HCT116 (cell line): ENCODE results near the gene RMND5A. TPM values are rescaled to one million over a fixed set of nuclear protein-coding genes. Genes with fewer than 3 reads are reported as not detected.

ENCODE experiments used
- ATAC-seq: fragments of 200-7000 bp; cut with Tn5 transposase; 2 replicates; pipeline ENCODE4 v1.9.1; 2020; ENCODE audit warnings: mild to moderate bottlenecking, moderate library complexity
- BruUV-seq: library from RNA; stranded (reverse); fragments of 400-500 nt; replicated peaks from 2 replicates; lab custom pipeline; 2021; lab: Mats Ljungman, UMichigan
- CTCF ChIA-PET: fragments of 300-600 bp; sonication (Branson Sonifier 250); formaldehyde crosslinking; loops from one replicate; lab custom pipeline; 2021; ENCODE audit warnings: antibody characterized with exemption; lab: Charles Lee
- POLR2A ChIA-PET: fragments of 300-600, 350-600 bp; sonication (Branson Sonifier 250); formaldehyde crosslinking; loops from one replicate; lab custom pipeline; 2021; ENCODE audit warnings: antibody characterized with exemption; lab: Charles Lee
- RAD21 ChIA-PET, 2 experiments: fragments of 300-600 bp; sonication (Branson Sonifier 250); formaldehyde crosslinking; loops; one replicate each; lab custom pipeline; 2023; ENCODE audit warnings: low total read pairs in 2 of 2; ENCODE audit not compliant: uncharacterized antibody in 2 of 2, unreplicated experiment in 2 of 2, low non-redundant PET in 1 of 2; lab: Charles Lee
- DNase-seq: peaks from one replicate; pipeline ENCODE4 v3.0.0-alpha.2; 2010; ENCODE audit warnings: low read depth, low spot score
- H2AFZ ChIP-seq: fragments of 200-600 bp; shearing (Covaris generic), sonication (generic); 2 replicates; pipeline ENCODE4 v1.6.1; 2017; ENCODE audit warnings: low read depth, mixed run types, mixed read lengths, antibody characterized with exemption, low read length; ENCODE audit not compliant: poor library complexity, severe bottlenecking
- H3K27ac ChIP-seq: 2 replicates; pipeline ENCODE4 v1.5.1; 2012; ENCODE audit warnings: low read depth, low read length
- H3K27me3 ChIP-seq: fragments of 200-600 bp; sonication (generic); 2 replicates; pipeline ENCODE4 v1.6.1; 2016; ENCODE audit warnings: mixed run types, low read length, mixed read lengths; ENCODE audit not compliant: insufficient read depth
- H3K36me3 ChIP-seq, 2 experiments: fragments of 200-500 bp in 1 of 2; fragments of 200-600 bp in 1 of 2; sonication (Bioruptor generic) in 1 of 2; sonication (generic) in 1 of 2; 2 replicates each; pipeline versions ENCODE4 v1.5.1 to v1.6.1; 2014 to 2016; ENCODE audit warnings: low read length in 2 of 2, inconsistent platforms in 1 of 2, mixed read lengths in 1 of 2, mixed run types in 1 of 2; ENCODE audit not compliant: insufficient read depth in 2 of 2, control insufficient read depth in 1 of 2
- H3K4me1 ChIP-seq, 2 experiments: fragments of 200-600 bp in 1 of 2; sonication (generic) in 1 of 2; 2 replicates each; pipeline versions ENCODE4 v1.5.1 to v1.6.1; 2012 to 2017; ENCODE audit warnings: low read length in 2 of 2, inconsistent platforms in 1 of 2, mild to moderate bottlenecking in 1 of 2, mixed read lengths in 1 of 2, mixed run types in 1 of 2, moderate library complexity in 1 of 2; ENCODE audit not compliant: insufficient read depth in 2 of 2, control insufficient read depth in 1 of 2
- H3K4me2 ChIP-seq: fragments of 200-600 bp; sonication (generic); 2 replicates; pipeline ENCODE4 v1.6.1; 2017; ENCODE audit warnings: mixed run types, low read length, mixed read lengths
- H3K4me3 ChIP-seq, 2 experiments: fragments of 200-600 bp in 1 of 2; sonication (generic) in 1 of 2; replicated peaks in 1 of 2; 2 replicates each; pipeline ENCODE4 v1.5.1; 2011 to 2016; ENCODE audit warnings: low read length in 2 of 2, control low read depth in 1 of 2, low read depth in 1 of 2, mild to moderate bottlenecking in 1 of 2, mixed read lengths in 1 of 2, mixed run types in 1 of 2
- H3K79me2 ChIP-seq: fragments of 200-600 bp; sonication (generic); 2 replicates; pipeline ENCODE4 v1.6.1; 2017; ENCODE audit warnings: mild to moderate bottlenecking, mixed run types, low read length, moderate library complexity, mixed read lengths; ENCODE audit not compliant: insufficient read depth
- H3K9ac ChIP-seq: fragments of 200-600 bp; sonication (generic); 2 replicates; pipeline ENCODE4 v1.6.1; 2016; ENCODE audit warnings: low read length, mixed read lengths
- H3K9me2 ChIP-seq: fragments of 200-600 bp; sonication (generic), shearing (Covaris generic); 2 replicates; pipeline ENCODE4 v1.6.1; 2017; ENCODE audit warnings: mixed run types, mild to moderate bottlenecking, moderate library complexity; ENCODE audit not compliant: insufficient read depth
- H3K9me3 ChIP-seq, 2 experiments: fragments of 200-500 bp in 1 of 2; fragments of 200-600 bp in 1 of 2; sonication (Bioruptor generic) in 1 of 2; sonication (generic) in 1 of 2; 2 replicates each; pipeline ENCODE4 v1.6.1; 2014 to 2017; ENCODE audit warnings: low read length in 2 of 2, mixed read lengths in 2 of 2, inconsistent platforms in 1 of 2, low read depth in 1 of 2, mild to moderate bottlenecking in 1 of 2, mixed run types in 1 of 2, moderate library complexity in 1 of 2; ENCODE audit not compliant: control insufficient read depth in 1 of 2, insufficient read depth in 1 of 2
- H4K20me1 ChIP-seq: fragments of 200-600 bp; sonication (generic), shearing (Covaris generic); 2 replicates; pipeline ENCODE4 v1.6.1; 2017; ENCODE audit warnings: mixed run types, mild to moderate bottlenecking, moderate library complexity; ENCODE audit not compliant: insufficient read depth
- CBX3 ChIP-seq: IDR thresholded peaks from 2 replicates; pipeline ENCODE4 v1.6.1; 2012; ENCODE audit warnings: low read depth
- TCF7L2 ChIP-seq: IDR thresholded peaks from 2 replicates; pipeline ENCODE4 v1.7.0; 2011; ENCODE audit warnings: borderline replicate concordance, inconsistent platforms; ENCODE audit not compliant: insufficient read depth, insufficient read length; ENCODE audit errors: extremely low read depth
- YY1 ChIP-seq: IDR thresholded peaks from 2 replicates; pipeline ENCODE4 v1.6.1; 2011; ENCODE audit warnings: low read length, low read depth, moderate library complexity, mild to moderate bottlenecking; ENCODE audit not compliant: insufficient replicate concordance; ENCODE audit errors: extremely low read depth
- ZFX ChIP-seq: fragments of 450-650 bp; IDR thresholded peaks from 2 replicates; pipeline ENCODE4 v1.6.1; 2017
- intact Hi-C: fragments of 100-400 bp; cut with micrococcal nuclease; formaldehyde crosslinking; loops from 2 replicates; pipeline ENCODE4 v1.10.0; 2022
- total RNA-seq: library from RNA; stranded (reverse); gene quantifications from one replicate; pipeline ENCODE4 v1.2.1, GENCODE V29; 2021; ENCODE audit not compliant: unreplicated experiment
- TF ChIP-seq, protein P1 (sequence below), 3 experiments: fragments of 200-600 bp in 1 of 3; sonication (generic) in 1 of 3; IDR thresholded peaks in 2 of 3; conservative IDR thresholded peaks in 1 of 3; 2 replicates each; pipeline ENCODE4 v1.5.1; 2012 to 2017; ENCODE audit warnings: low read depth in 2 of 3, low read length in 2 of 3, antibody characterized with exemption in 1 of 3, borderline replicate concordance in 1 of 3, control low read depth in 1 of 3, mild to moderate bottlenecking in 1 of 3, mixed read lengths in 1 of 3, mixed run types in 1 of 3, moderate library complexity in 1 of 3; ENCODE audit not compliant: insufficient read depth in 1 of 3
- TF ChIP-seq, protein P2 (sequence below): IDR thresholded peaks from 2 replicates; pipeline ENCODE4 v1.6.1; 2012
- TF ChIP-seq, protein P3 (sequence below): IDR thresholded peaks from 2 replicates; pipeline ENCODE4 v1.6.1; 2012; ENCODE audit warnings: low read depth

The RMND5A gene
- total RNA-seq, 1 experiment from 2014 or later, result 32.4 TPM

DNA sequence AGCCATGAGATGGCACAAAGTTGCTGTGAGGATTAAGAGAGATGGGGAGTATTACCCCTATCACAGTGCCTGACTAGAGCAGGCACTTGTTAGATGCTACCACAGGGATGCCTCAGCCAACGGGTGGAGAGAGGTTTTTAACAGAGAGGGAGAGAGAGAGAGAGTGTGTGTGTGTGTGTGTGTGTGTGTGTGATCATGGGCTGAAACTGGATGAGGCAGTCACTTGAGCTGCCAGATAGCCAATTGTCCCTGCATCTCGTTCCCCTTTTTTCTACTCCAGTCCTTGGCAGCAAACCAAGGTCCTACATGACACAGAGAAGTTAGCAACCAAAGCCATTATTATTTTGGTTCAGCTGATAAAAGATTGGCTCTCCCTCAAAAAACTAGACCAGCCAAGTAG lies 67.6 kb downstream of the RMND5A start:
- CTCF ChIA-PET, result no interaction called here
- intact Hi-C loops, result no loop called here
- H3K4me2 ChIP-seq, result no peak overlapping the region

DNA sequence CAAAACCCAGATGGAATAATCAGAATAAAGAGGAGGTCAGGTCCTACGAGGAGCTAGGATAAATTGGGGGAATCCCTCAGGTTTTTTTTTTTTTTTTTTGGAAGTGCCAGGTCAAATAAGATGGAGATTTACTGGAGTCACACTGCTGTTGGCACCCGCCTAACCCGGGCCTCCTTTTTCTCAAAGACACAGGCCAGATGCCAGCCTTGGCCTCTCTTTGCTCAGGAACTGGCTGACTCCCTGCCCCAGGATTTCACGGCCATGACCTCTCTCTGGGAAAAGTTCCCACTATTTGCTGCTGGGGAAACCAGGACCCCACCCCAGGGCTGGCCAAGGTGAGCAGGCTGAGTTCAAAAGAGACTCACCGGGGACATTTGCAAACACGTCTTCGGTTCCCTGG lies 68.1 kb downstream of the RMND5A start:
- H4K20me1 ChIP-seq, result no peaks in the 10 kb centered on the region
- DNase-seq (no peak), ATAC-seq (no peak)
- no peak overlapping the region for H3K27ac ChIP-seq
- H3K36me3 ChIP-seq, result no peaks in the 10 kb centered on the region
- no peak overlapping the region for H3K9ac ChIP-seq
- CTCF ChIA-PET, result no interaction called here
- H3K27me3 ChIP-seq, result no peaks in the 10 kb centered on the region
- no peak overlapping the region for H2AFZ ChIP-seq
- H3K4me1 ChIP-seq, result no peaks in the 10 kb centered on the region
- H3K9me2 ChIP-seq, result no peaks in the 10 kb centered on the region
- H3K9me3 ChIP-seq, result no peaks in the 10 kb centered on the region
- no peak overlapping the region for H3K4me3 ChIP-seq
- BruUV-seq, result no TSS peak
- POLR2A ChIA-PET, result interaction anchor here (0.7 kb wide), 1 partner anchor 23 kb away, joined by 3 read pairs; no protein-coding TSS in a partner anchor
- TF ChIP-seq TCF7L2, result no peak
- TF ChIP-seq YY1, result no peak
- TF ChIP-seq, protein P1, sequence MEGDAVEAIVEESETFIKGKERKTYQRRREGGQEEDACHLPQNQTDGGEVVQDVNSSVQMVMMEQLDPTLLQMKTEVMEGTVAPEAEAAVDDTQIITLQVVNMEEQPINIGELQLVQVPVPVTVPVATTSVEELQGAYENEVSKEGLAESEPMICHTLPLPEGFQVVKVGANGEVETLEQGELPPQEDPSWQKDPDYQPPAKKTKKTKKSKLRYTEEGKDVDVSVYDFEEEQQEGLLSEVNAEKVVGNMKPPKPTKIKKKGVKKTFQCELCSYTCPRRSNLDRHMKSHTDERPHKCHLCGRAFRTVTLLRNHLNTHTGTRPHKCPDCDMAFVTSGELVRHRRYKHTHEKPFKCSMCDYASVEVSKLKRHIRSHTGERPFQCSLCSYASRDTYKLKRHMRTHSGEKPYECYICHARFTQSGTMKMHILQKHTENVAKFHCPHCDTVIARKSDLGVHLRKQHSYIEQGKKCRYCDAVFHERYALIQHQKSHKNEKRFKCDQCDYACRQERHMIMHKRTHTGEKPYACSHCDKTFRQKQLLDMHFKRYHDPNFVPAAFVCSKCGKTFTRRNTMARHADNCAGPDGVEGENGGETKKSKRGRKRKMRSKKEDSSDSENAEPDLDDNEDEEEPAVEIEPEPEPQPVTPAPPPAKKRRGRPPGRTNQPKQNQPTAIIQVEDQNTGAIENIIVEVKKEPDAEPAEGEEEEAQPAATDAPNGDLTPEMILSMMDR (IDR thresholded peaks at IDR 0.05 in 2 of 3, conservative IDR thresholded peaks at IDR 0.05 in 1 of 3; ENCODE audit: borderline replicate concordance in 1 of 3, insufficient read depth in 1 of 3, low read depth in 2 of 3, low read length in 2 of 3), result no peak
- TF ChIP-seq, protein P2, sequence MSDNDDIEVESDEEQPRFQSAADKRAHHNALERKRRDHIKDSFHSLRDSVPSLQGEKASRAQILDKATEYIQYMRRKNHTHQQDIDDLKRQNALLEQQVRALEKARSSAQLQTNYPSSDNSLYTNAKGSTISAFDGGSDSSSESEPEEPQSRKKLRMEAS, result no peak
- TF ChIP-seq, protein P3, sequence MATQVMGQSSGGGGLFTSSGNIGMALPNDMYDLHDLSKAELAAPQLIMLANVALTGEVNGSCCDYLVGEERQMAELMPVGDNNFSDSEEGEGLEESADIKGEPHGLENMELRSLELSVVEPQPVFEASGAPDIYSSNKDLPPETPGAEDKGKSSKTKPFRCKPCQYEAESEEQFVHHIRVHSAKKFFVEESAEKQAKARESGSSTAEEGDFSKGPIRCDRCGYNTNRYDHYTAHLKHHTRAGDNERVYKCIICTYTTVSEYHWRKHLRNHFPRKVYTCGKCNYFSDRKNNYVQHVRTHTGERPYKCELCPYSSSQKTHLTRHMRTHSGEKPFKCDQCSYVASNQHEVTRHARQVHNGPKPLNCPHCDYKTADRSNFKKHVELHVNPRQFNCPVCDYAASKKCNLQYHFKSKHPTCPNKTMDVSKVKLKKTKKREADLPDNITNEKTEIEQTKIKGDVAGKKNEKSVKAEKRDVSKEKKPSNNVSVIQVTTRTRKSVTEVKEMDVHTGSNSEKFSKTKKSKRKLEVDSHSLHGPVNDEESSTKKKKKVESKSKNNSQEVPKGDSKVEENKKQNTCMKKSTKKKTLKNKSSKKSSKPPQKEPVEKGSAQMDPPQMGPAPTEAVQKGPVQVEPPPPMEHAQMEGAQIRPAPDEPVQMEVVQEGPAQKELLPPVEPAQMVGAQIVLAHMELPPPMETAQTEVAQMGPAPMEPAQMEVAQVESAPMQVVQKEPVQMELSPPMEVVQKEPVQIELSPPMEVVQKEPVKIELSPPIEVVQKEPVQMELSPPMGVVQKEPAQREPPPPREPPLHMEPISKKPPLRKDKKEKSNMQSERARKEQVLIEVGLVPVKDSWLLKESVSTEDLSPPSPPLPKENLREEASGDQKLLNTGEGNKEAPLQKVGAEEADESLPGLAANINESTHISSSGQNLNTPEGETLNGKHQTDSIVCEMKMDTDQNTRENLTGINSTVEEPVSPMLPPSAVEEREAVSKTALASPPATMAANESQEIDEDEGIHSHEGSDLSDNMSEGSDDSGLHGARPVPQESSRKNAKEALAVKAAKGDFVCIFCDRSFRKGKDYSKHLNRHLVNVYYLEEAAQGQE, result no peak
- H3K79me2 ChIP-seq, result no peaks in the 10 kb centered on the region
- RAD21 ChIA-PET, result no interaction called here
- no peak overlapping the region for H3K4me2 ChIP-seq
- intact Hi-C loops, result no loop called here

More for the DNA sequence above, 67.6 kb downstream of the RMND5A start:
- H3K27ac ChIP-seq, result no peak overlapping the region
- RAD21 ChIA-PET, result no interaction called here
- H3K4me3 ChIP-seq, result no peak overlapping the region
- no peak for ATAC-seq
- H3K36me3 ChIP-seq, result no peaks in the 10 kb centered on the region
- H3K9me3 ChIP-seq, result no peaks in the 10 kb centered on the region
- no peaks in the 10 kb centered on the region for H3K9me2 ChIP-seq
- H3K9ac ChIP-seq, result no peak overlapping the region
- no peak overlapping the region for H2AFZ ChIP-seq
- POLR2A ChIA-PET, result interaction anchor here (0.7 kb wide), 1 partner anchor 23 kb away, joined by 3 read pairs; no protein-coding TSS in a partner anchor
- no peak for DNase-seq
- H3K4me1 ChIP-seq, result no peaks in the 10 kb centered on the region
- no peaks in the 10 kb centered on the region for H3K27me3 ChIP-seq
- H3K79me2 ChIP-seq, result no peaks in the 10 kb centered on the region
- no peaks in the 10 kb centered on the region for H4K20me1 ChIP-seq
- BruUV-seq, result no TSS peak
- no peak for TF ChIP-seq ZFX
- TF ChIP-seq CBX3, result no peak
- no peak for TF ChIP-seq YY1
- TF ChIP-seq, all 23 proteins: peak for 0
